Amniotic epithelial cell (primary cell): ENCODE measurements around the gene PCBP4.

ENCODE experiments used
- DNase-seq: peaks from one replicate; pipeline ENCODE4 v3.0.0-alpha.2; 2010; ENCODE audit warnings: low read depth

The PCBP4 gene

DNA sequence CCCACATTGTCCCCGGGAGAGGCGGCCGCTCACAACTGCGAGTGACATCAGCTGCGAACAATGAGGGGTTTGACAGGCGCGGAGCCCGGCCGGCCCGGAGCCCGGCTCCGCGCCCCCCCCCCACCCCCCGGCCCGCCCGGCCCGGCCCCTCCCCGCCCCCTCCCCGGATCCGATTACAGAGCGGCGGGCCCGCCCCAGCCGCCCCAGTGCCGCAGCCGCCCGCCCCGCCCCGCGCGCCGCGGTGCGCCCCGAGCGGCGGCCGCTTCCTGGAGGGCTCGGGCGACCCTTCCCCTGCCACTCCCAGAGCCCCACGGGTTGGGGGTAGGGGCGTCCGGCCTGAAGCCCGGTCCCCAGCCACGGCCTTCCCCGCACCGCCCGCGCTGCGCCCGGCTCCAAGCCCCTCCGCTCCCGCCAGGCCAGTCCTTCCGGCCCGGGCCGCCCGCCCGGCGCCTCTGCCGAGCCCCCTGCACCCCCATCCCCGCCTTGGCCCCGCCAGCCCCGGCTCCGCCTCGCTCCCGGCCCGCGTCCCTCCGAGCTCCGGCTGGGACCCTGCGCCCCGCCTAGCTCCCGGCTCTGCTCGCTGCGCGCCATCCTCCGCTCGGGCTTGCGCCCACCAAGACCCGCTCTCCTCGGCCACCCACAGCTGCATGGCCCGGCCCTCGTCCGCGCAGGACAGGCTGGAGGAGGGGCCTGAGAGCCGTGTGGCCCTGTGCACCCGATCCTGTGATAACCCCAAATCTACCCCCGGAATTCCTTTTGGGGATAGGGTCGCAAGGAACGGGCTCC is at the start of gene PCBP4:
PCBP4 (minus strand) TSS at position 71 of the 786 bp plus-strand sequence. CDS start 6,214 bp downstream, outside the sequence.
- peak; percentile 18 for DNase-seq

- no peak for DNase-seq
Measured at GRCh38 chr3:52015438-52016228, 48.4 kb upstream of the PCBP4 start.

DNA sequence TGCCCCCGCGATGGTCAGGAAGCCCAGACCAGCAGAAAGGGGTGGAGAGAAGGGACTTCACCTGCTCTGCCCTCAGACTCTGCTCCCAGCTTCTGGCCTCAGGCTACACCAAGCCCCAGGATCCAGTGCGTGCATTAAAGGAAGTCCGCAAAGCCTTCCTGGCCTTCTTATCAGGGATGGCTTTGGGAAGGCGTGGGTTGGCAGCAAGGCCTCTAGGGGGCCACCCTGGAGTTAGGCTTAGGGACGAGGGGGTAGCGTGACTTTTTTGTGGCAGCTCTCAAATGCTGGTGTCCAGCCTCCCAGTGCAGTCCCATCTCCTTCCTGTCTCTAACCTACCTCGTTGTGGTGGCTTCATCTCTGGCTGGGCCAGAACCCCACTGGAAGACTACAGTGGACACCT is 47.4 kb upstream of the PCBP4 start:
- peak; percentile 27 for DNase-seq

GRCh38 chr3:52013802-52014598 is 46.7 kb upstream of the PCBP4 start:
- no peak for DNase-seq

DNA sequence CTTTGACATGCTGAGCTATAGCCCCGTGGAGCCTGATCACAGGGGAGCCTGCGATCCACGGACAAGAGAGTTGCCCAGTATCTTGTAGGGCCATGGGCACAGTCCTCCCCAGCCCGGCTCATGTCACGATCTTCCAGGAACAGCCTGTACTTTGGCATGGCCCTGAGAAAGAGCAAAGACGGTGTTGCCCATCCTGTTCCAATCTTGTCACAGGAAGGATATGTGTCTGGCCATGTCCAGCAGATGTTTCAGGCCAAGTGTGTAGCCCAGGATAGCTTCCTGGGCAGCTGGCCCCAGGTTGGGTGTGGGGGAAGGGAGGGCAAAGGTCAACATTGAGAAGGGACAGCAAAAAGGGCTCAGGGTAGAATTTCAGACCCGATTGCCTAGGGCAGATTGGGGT is 45.4 kb upstream of the PCBP4 start:
- no peak for DNase-seq

- DNase-seq = no peak
Measured at GRCh38 chr3:52010431-52010830, 43.2 kb upstream of the PCBP4 start.

GRCh38 chr3:52007291-52007690 is 40.0 kb upstream of the PCBP4 start:
- DNase-seq = no peak

DNA sequence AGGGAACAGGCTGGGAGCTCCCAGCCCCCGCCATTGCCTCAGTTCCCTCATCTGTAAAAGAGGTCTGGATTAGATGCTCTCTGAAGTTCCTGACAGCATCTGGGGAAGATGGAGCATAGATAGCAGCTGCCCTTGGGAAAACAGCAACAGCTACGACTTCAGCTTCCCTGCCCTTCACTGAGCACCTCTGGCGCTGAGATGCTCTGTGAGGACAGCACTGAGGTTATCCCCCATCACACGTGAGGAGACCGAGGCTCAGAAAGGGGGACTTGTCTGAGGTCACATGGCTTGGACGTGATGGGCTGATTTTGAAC is 39.5 kb upstream of the PCBP4 start:
- no peak for DNase-seq

- DNase-seq = no peak
Measured at GRCh38 chr3:52006017-52006819, 39.0 kb upstream of the PCBP4 start.

GRCh38 chr3:52005571-52005986 is 38.3 kb upstream of the PCBP4 start:
- DNase-seq = peak; percentile 74

DNA sequence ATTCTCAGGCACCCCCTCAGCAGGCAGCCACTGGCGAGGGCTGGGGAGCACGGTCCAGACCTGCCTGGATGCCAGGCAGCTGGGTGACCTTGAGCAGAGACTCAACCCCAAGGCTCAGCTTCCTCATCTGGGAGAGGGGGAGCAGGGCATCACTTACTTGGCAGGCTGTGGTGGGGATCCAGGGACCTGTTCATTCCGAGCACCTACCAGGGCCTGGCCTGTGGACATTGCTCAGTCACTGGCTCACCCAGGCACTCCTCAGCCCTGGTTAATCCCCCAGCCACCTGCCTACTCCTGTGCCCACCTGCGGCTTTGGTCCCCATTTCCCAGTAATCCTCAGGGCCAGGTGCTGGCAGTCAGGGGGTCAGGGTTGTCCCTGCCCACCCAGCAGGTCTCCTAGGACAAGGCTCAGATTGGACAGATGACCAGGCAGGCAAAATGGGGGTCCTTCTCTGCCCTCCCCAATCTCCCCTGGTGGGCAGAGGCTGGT is 37.7 kb upstream of the PCBP4 start:
- DNase-seq = no peak

DNA sequence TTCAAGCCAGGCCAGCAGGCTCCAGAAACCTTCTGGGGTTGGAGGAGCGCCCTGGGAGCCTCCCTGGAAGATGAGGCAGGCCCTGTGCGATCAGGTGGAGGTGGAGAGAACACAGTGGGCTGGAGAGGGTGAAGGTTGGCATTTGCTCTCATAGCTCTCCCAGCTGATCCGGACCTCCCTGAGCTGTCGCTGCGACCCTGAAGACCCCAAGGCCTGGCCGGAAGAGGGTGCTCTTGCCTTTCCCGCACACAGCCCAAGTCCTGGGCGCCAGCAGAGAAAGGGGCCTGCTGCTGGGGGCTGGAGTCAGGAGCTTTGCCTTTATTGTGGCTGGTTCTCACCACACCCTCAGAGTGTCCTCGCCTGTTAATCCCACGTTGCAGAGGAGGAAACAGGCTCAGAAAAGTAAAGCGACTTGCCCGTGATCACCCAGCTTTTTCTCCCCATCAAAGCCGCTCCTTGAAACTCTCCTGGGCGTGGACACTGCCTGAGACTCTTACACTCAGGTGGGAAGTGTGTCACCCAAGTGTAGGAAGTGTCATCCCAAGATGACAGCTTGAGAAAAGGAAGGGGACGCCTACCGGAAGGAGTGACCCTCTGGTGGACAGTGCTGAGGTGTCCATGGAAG is 37.0 kb upstream of the PCBP4 start:
- peak; percentile 40 for DNase-seq

GRCh38 chr3:52002748-52003147 is 35.5 kb upstream of the PCBP4 start:
- DNase-seq = no peak

DNA sequence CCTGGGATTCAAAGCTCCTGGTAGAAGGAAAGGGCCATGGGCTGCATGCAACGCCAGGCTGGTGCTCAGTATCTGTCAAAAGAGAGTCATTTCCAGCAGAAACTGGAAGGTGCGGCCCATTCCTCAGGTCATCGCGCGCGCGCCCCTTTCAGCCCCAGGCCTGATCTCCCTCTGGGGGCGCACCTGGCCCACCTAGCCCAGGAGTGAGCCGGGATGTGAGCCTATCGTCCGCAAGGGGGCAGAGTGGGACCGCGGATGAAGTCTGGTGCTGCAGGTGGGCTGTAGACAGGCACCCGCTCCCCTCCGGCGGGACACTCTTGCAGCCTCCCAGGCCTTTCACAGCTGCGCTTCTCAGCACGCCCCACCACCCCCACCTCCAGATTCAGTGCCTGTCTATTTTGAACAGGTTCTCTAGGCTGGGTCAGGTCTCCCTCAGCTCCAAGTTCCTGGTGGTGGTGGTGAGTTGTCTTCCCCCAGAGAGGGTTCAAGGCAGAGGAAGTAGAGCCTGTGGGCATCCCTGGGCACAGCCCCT is 34.3 kb upstream of the PCBP4 start:
- DNase-seq = peak; percentile 28

- DNase-seq = no peak
Measured at GRCh38 chr3:51999846-52000245, 32.6 kb upstream of the PCBP4 start.

GRCh38 chr3:51998774-51999173 is 31.5 kb upstream of the PCBP4 start:
- DNase-seq = no peak

DNA sequence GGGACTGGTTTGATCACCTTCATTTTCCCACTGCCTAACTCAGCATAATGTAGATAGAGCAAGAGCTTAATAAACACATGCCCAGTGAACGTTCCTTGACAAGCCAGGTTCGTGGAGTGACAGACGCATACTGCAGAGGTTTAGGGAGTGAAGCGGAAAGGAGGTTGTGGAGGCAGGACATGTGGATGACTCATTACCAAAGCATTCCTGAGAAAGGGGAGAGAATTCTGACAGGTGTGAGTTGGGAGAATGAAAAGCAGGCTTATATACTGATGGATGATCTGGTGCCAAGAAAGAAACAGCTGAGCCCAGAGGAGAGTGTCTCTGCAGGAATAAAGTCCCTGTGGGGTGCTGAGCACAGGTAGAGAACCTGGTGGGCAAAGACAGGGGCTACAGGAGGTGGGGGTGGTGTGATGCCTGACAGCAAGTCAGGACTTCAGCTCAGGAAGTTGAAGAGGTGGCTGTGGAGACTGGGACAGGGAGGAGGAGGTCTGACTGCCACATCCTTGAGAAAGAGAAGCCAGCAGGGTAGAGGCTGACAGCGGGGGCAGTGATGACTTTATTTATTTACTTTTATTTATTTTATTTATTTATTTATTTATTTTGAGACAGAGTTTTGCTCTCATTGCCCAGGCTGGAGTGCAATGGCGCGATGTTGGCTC is 30.8 kb upstream of the PCBP4 start:
- DNase-seq = peak; percentile 49

- DNase-seq = no peak
Measured at GRCh38 chr3:51997172-51997571, 29.9 kb upstream of the PCBP4 start.

GRCh38 chr3:51995346-51996163 is 28.3 kb upstream of the PCBP4 start, which contains the start of gene RPL29:
RPL29 (minus strand) TSS chr3:51995895; CDS start chr3:51995461, 434 bp downstream.
- peak; percentile 97 for DNase-seq
